Smooth muscle cell (in vitro differentiated cells): Measurements from ENCODE around the gene AGAP1. TPM values are rescaled to one million over a fixed set of nuclear protein-coding genes. Genes with fewer than 3 reads are reported as not detected.
A peak's percentile ranks its signal among the peaks of the same experiment; 100 is the strongest.

ENCODE experiments used
- DNase-seq: peaks from one replicate; lab custom pipeline; 2025; ENCODE audit not compliant: unreplicated experiment; lab: John Stamatoyannopoulos, UW
- H2AFZ ChIP-seq: fragments of 200-600 bp; sonication (generic); 2 replicates; pipeline ENCODE4 v1.6.0; 2016; ENCODE audit warnings: antibody characterized with exemption, low read depth, mild to moderate bottlenecking
- H3F3A ChIP-seq: fragments of 200-600 bp; sonication (generic); 2 replicates; pipeline ENCODE4 v1.6.0; 2017; ENCODE audit warnings: antibody characterized with exemption, low read depth
- H3K27ac ChIP-seq: fragments of 200-600 bp; sonication (generic); 2 replicates; pipeline ENCODE4 v1.5.1; 2016; ENCODE audit warnings: low read depth, mild to moderate bottlenecking
- H3K27me3 ChIP-seq: fragments of 200-600 bp; sonication (generic); 2 replicates; pipeline ENCODE4 v1.6.1; 2016; ENCODE audit warnings: low read depth, mild to moderate bottlenecking
- H3K36me3 ChIP-seq: fragments of 200-600 bp; sonication (generic); 2 replicates; pipeline ENCODE4 v1.5.1; 2016; ENCODE audit warnings: low read depth
- H3K4me1 ChIP-seq: fragments of 200-600 bp; sonication (generic); 2 replicates; pipeline ENCODE4 v1.5.1; 2016; ENCODE audit warnings: low read depth
- H3K4me2 ChIP-seq: fragments of 200-600 bp; sonication (generic); 2 replicates; pipeline ENCODE4 v1.6.0; 2016; ENCODE audit warnings: mild to moderate bottlenecking
- H3K4me3 ChIP-seq: fragments of 200-600 bp; sonication (generic); 2 replicates; pipeline ENCODE4 v1.5.1; 2016; ENCODE audit warnings: mild to moderate bottlenecking
- H3K79me2 ChIP-seq: fragments of 200-600 bp; sonication (generic); 2 replicates; pipeline ENCODE4 v1.6.0; 2016; ENCODE audit warnings: low read depth, mild to moderate bottlenecking
- H3K9ac ChIP-seq: fragments of 200-600 bp; sonication (generic); 2 replicates; pipeline ENCODE4 v1.6.0; 2016; ENCODE audit warnings: low read depth
- H3K9me3 ChIP-seq: fragments of 200-600 bp; sonication (generic); replicated peaks from 2 replicates; pipeline ENCODE4 v1.5.1; 2016; ENCODE audit warnings: low read depth
- H4K20me1 ChIP-seq: fragments of 200-600 bp; sonication (generic); 2 replicates; pipeline ENCODE4 v1.6.0; 2016; ENCODE audit warnings: low read depth
- WGBS: methylation state at CpG from one replicate; pipeline ENCODE4 v1.1.7; 2016; ENCODE audit warnings: low lambda C conversion rate; 5-methylcytosine and 5-hydroxymethylcytosine counted together
- polyA plus RNA-seq: library from polyadenylated mRNA; unstranded; fragments of >200 nt; fragmentation: Nextera tagmentation; extraction: Ambion mirVana; gene quantifications from 2 replicates; pipeline ENCODE4 v1.2.1, GENCODE V29; 2016
- total RNA-seq: library from RNA; depleted of rRNA; stranded (reverse); fragments of >200 nt; gene quantifications from 2 replicates; pipeline ENCODE4 v1.2.3, GENCODE V29; 2014
- TF ChIP-seq, protein P1 (sequence below): fragments of 200-600 bp; sonication (generic); IDR thresholded peaks from 2 replicates; pipeline ENCODE4 v1.5.1; 2017; ENCODE audit warnings: borderline replicate concordance, mild to moderate bottlenecking, antibody characterized with exemption; ENCODE audit not compliant: insufficient read depth, poor library complexity, severe bottlenecking

Gene AGAP1
- total and polyA plus RNA-seq, 2 experiments from 2014 or later = 3.9 to 9.8 TPM

DNA sequence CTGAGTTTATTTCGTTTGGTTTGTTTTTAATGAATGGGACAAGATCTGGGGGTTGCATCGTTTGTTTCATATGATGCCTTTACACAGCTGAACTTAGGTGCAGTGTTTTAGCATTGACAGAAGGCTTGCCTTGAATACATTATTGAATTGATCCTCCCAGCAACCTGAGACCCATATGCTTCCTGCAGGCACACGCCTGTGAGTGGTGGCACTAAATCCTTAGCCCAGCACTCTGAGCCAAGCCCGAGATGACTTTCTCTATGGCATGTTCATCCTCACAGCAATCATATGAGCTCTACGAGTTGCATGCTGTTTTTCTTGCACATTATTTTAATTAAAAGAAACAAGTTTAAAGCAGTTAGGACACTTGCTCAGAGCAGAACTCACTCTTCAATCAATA is 47.8 kb upstream of the AGAP1 start:
- Histone ChIP-seq H3K36me3 (no peaks in the 10 kb centered on the region), H4K20me1 (no peaks in the 10 kb centered on the region), H2AFZ (no peak overlapping the region), H3K4me3 (no peak overlapping the region), H3K9ac (no peak overlapping the region), H3F3A (no peaks in the 10 kb centered on the region), H3K27ac (no peak overlapping the region), H3K27me3 (no peaks in the 10 kb centered on the region), H3K4me1 (no peaks in the 10 kb centered on the region), H3K79me2 (no peaks in the 10 kb centered on the region), H3K9me3 (no peaks in the 10 kb centered on the region), H3K4me2 (no peak overlapping the region)
- no peak for DNase-seq
- TF ChIP-seq, protein P1, sequence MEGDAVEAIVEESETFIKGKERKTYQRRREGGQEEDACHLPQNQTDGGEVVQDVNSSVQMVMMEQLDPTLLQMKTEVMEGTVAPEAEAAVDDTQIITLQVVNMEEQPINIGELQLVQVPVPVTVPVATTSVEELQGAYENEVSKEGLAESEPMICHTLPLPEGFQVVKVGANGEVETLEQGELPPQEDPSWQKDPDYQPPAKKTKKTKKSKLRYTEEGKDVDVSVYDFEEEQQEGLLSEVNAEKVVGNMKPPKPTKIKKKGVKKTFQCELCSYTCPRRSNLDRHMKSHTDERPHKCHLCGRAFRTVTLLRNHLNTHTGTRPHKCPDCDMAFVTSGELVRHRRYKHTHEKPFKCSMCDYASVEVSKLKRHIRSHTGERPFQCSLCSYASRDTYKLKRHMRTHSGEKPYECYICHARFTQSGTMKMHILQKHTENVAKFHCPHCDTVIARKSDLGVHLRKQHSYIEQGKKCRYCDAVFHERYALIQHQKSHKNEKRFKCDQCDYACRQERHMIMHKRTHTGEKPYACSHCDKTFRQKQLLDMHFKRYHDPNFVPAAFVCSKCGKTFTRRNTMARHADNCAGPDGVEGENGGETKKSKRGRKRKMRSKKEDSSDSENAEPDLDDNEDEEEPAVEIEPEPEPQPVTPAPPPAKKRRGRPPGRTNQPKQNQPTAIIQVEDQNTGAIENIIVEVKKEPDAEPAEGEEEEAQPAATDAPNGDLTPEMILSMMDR = no peak
- 96% methylated on average over 5 of the region's 5 CpGs for WGBS

DNA sequence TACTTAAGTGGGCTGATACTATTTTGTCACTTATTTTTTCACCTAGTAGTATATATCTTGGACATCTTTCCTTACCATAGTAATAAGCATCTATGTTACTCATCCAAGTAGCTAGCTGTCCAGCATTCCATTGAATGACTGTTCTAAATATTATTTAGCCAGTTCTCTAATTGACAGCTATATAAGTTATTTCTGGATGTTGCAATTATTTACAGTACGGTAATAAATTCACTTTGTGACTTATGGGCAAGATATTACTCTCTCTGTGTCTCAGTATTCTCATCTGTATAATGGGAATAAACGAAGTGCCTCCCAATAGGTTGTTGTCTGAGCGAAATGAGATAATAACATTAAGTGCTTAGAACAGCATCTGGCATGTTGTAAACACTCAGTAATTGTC is 46.6 kb upstream of the AGAP1 start:
- no peaks in the 10 kb centered on the region for H3F3A ChIP-seq
- H3K36me3 ChIP-seq = no peaks in the 10 kb centered on the region
- no peak overlapping the region for H3K4me2 ChIP-seq
- no peaks in the 10 kb centered on the region for H3K27me3 ChIP-seq
- no peaks in the 10 kb centered on the region for H4K20me1 ChIP-seq
- no peak overlapping the region for H3K27ac ChIP-seq
- no peak overlapping the region for H3K4me3 ChIP-seq
- TF ChIP-seq, protein P1 = no peak
- no peak for DNase-seq
- H3K9me3 ChIP-seq = no peaks in the 10 kb centered on the region
- no peaks in the 10 kb centered on the region for H3K79me2 ChIP-seq
- H2AFZ ChIP-seq = no peak overlapping the region
- no peaks in the 10 kb centered on the region for H3K4me1 ChIP-seq
- H3K9ac ChIP-seq = no peak overlapping the region
- 88% methylated on average over 3 of the region's 3 CpGs for WGBS

- H3K27ac ChIP-seq = no peak overlapping the region
- DNase-seq = no peak
- H3F3A ChIP-seq = no peaks in the 10 kb centered on the region
- H3K9ac ChIP-seq = no peak overlapping the region
- H3K36me3 ChIP-seq = no peaks in the 10 kb centered on the region
- no peaks in the 10 kb centered on the region for H3K4me1 ChIP-seq
- TF ChIP-seq, protein P1 = no peak
- H3K4me3 ChIP-seq = no peak overlapping the region
- H2AFZ ChIP-seq = no peak overlapping the region
- no peaks in the 10 kb centered on the region for H4K20me1 ChIP-seq
- H3K9me3 ChIP-seq = no peaks in the 10 kb centered on the region
- H3K27me3 ChIP-seq = no peaks in the 10 kb centered on the region
- H3K79me2 ChIP-seq = no peaks in the 10 kb centered on the region
- 34% methylated on average over 9 of the region's 9 CpGs for WGBS
- H3K4me2 ChIP-seq = peak overlapping the region; percentile 52
These were observed 44.3 kb upstream of the AGAP1 start for GRCh38 chr2:235449568-235449967.

DNA sequence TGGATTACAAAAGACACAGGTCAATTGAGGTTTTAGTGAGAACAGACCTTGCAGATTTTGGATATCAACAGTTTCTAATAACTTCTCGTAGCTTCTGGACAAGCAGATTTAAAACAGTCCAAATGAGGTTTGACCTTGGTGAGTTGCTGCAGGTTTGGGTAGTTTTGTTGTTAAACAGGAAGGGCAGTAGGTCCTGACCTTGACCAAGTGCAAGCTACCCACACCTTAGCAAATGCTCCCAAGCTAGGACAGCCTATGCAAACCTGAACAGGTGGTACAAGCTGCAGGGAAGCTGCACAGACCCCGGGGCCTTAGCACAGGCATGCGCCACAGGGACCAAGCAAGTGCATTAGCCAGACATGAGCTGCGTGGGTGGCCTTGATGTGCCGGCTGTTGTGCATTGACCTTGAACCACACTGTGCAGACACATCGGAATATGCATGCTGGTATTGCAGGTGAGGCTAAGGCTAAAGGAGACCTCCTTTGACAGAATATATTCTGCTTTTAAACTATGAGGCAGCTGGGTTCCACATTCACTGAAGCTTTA is 40.2 kb upstream of the AGAP1 start:
- no peaks in the 10 kb centered on the region for H3K4me1 ChIP-seq

More for the DNA sequence above, 40.2 kb upstream of the AGAP1 start:
- Histone ChIP-seq H3K36me3 (no peaks in the 10 kb centered on the region), H4K20me1 (no peaks in the 10 kb centered on the region), H3F3A (no peaks in the 10 kb centered on the region), H3K27me3 (no peaks in the 10 kb centered on the region), H3K79me2 (no peaks in the 10 kb centered on the region), H3K9ac (no peak overlapping the region), H3K9me3 (no peaks in the 10 kb centered on the region), H2AFZ (no peak overlapping the region), H3K27ac (no peak overlapping the region), H3K4me3 (no peak overlapping the region), H3K4me2 (no peak overlapping the region)
- TF ChIP-seq, protein P1 = no peak
- 90% methylated on average over 6 of the region's 6 CpGs for WGBS
- DNase-seq = no peak
